Measurements from ENCODE around the gene NGB.

The NGB gene

GRCh38 chr14:77268989-77269600 is 1.9 kb downstream of the NGB start:
- no peak overlapping the region for H3K27ac ChIP-seq
- no peak for TF ChIP-seq CTCF (conservative IDR thresholded peaks at IDR 0.05)
- no peak for TF ChIP-seq ZFX (IDR thresholded peaks at IDR 0.05)

GRCh38 chr14:77267937-77268699 is 2.9 kb downstream of the NGB start:
- TF ChIP-seq ZFX (IDR thresholded peaks at IDR 0.05), result no peak
- TF ChIP-seq CTCF (conservative IDR thresholded peaks at IDR 0.05), result no peak
- no peak overlapping the region for H3K27ac ChIP-seq

- TF ChIP-seq ZFX (IDR thresholded peaks at IDR 0.05), result no peak
- TF ChIP-seq CTCF (conservative IDR thresholded peaks at IDR 0.05), result no peak
- H3K27ac ChIP-seq, result no peak overlapping the region
Measured at GRCh38 chr14:77266336-77266735, 4.7 kb downstream of the NGB start.

- TF ChIP-seq CTCF (conservative IDR thresholded peaks at IDR 0.05), result no peak
- H3K27ac ChIP-seq, result no peak overlapping the region
Measured at GRCh38 chr14:77265561-77266335, 5.3 kb downstream of the NGB start.

DNA sequence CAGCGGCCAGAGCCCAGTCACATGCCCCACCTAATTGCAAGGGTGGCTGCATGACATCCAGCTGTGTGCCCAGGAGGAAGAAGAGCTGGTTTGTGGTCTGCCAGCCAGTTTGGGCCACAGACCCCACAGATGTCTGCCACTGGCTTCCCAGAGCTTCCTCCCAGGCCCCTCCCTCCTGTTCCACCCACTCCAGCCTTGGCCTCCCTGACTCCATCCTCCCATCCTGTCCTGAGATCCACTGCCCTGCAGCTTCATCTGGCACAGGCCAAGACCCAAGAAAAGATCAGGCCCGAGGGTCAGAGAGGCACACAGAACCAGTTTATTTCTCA is 5.9 kb downstream of the NGB start:
- TF ChIP-seq CTCF (conservative IDR thresholded peaks at IDR 0.05) (no peak), ZFX (IDR thresholded peaks at IDR 0.05) (no peak)
- no peak overlapping the region for H3K27ac ChIP-seq

GRCh38 chr14:77264466-77265186 is 6.4 kb downstream of the NGB start:
- no peak for TF ChIP-seq ZFX (IDR thresholded peaks at IDR 0.05)
- no peak for TF ChIP-seq CTCF (conservative IDR thresholded peaks at IDR 0.05)
- no peak overlapping the region for H3K27ac ChIP-seq
